Non-pigmented ciliary epithelial cell (primary cell): Measurements from ENCODE around the gene TRIB2.

Source experiments
- DNase-seq: peaks from one replicate; pipeline ENCODE4 v3.0.0-alpha.2; 2010; ENCODE audit warnings: low read depth

The TRIB2 gene

GRCh38 chr2:12720754-12721378 is 4.1 kb downstream of the TRIB2 start:
- DNase-seq: no peak

- peak; percentile 67 for DNase-seq
Measured at GRCh38 chr2:12721566-12722446, 5.1 kb downstream of the TRIB2 start.

- DNase-seq: no peak
Measured at GRCh38 chr2:12722447-12723316, 5.9 kb downstream of the TRIB2 start.

- DNase-seq: no peak
Measured at GRCh38 chr2:12723736-12724463, 7.2 kb downstream of the TRIB2 start.

- no peak for DNase-seq
Measured at GRCh38 chr2:12725233-12726187, 8.8 kb downstream of the TRIB2 start.

- no peak for DNase-seq
Measured at GRCh38 chr2:12726271-12726670, 9.5 kb downstream of the TRIB2 start.

- no peak for DNase-seq
Measured at GRCh38 chr2:12727065-12727464, 10.3 kb downstream of the TRIB2 start.

GRCh38 chr2:12727641-12728040 is 10.9 kb downstream of the TRIB2 start:
- no peak for DNase-seq

GRCh38 chr2:12728221-12728777 is 11.6 kb downstream of the TRIB2 start:
- DNase-seq: no peak

GRCh38 chr2:12730265-12730664 is 13.5 kb downstream of the TRIB2 start:
- no peak for DNase-seq

GRCh38 chr2:12731701-12732280 is 15.1 kb downstream of the TRIB2 start:
- DNase-seq: no peak

- no peak for DNase-seq
Measured at GRCh38 chr2:12732651-12733050, 15.9 kb downstream of the TRIB2 start.

GRCh38 chr2:12733846-12734245 is 17.1 kb downstream of the TRIB2 start:
- no peak for DNase-seq

GRCh38 chr2:12734914-12735654 is 18.3 kb downstream of the TRIB2 start:
- DNase-seq: no peak

- no peak for DNase-seq
Measured at GRCh38 chr2:12737297-12737696, 20.6 kb downstream of the TRIB2 start.

- no peak for DNase-seq
Measured at GRCh38 chr2:12737738-12738485, 21.2 kb downstream of the TRIB2 start.

GRCh38 chr2:12739721-12740254 is 23.1 kb downstream of the TRIB2 start:
- no peak for DNase-seq

GRCh38 chr2:12741380-12741779 is 24.6 kb downstream of the TRIB2 start:
- DNase-seq: no peak
